ENCODE data around the gene USP32.

The USP32 gene

GRCh38 chr17:60292697-60293096 is 99.2 kb downstream of the USP32 start:
- no peak overlapping the region for H3K27ac ChIP-seq (ENCODE audit: low read length)
- H3K4me3 ChIP-seq (ENCODE audit: low read depth in 1 of 2, low read length in 2 of 2): no peak overlapping the region
- no peaks in the 10 kb centered on the region for H3K4me1 ChIP-seq (ENCODE audit: control insufficient read depth in 1 of 2, insufficient read depth in 2 of 2, low read length in 2 of 2)
- no peaks in the 10 kb centered on the region for H3K9me3 ChIP-seq (ENCODE audit: control insufficient read depth in 1 of 2, low read length in 2 of 2)
- no peaks in the 10 kb centered on the region for H3K27me3 ChIP-seq (ENCODE audit: low read depth, low read length)
- peaks cover 0 to 3% of the 10 kb centered on the region in 2 donors for H3K36me3 ChIP-seq (ENCODE audit: control insufficient read depth in 1 of 2, insufficient read depth in 2 of 2, low read length in 2 of 2)

DNA sequence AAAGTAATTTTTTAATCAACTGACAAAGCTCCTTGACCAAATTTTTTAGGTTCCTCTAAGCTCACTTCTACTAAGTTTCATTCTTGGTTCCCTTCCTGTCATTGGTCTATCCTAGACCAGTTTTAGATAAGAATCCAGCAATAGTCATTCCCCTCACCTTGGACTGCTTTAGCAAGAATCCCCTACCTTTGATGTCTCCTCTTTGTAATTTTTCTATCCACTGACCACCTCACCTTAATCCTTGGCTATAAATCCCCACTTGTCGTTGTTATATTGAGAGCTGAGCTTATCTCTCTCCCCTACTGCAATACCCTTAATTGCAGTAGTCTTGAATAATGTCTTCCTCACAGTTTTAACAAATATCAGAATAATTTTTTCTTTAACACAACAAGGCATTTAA is 107.2 kb downstream of the USP32 start:
- peaks cover 0 to 6% of the 10 kb centered on the region in 2 donors for H3K36me3 ChIP-seq (ENCODE audit: control insufficient read depth in 1 of 2, insufficient read depth in 2 of 2, low read length in 2 of 2)
- H3K4me3 ChIP-seq (ENCODE audit: low read depth in 1 of 2, low read length in 2 of 2): no peak overlapping the region
- H3K27ac ChIP-seq (ENCODE audit: low read length): no peak overlapping the region

GRCh38 chr17:60283816-60284215 is 108.1 kb downstream of the USP32 start:
- H3K27ac ChIP-seq (ENCODE audit: low read length): no peak overlapping the region
- H3K36me3 ChIP-seq (ENCODE audit: control insufficient read depth in 1 of 2, insufficient read depth in 2 of 2, low read length in 2 of 2): peaks cover 0 to 6% of the 10 kb centered on the region in 2 donors
- no peak overlapping the region for H3K4me3 ChIP-seq (ENCODE audit: low read depth in 1 of 2, low read length in 2 of 2)
- H3K9me3 ChIP-seq (ENCODE audit: control insufficient read depth in 1 of 2, low read length in 2 of 2): no peaks in the 10 kb centered on the region
- H3K4me1 ChIP-seq (ENCODE audit: control insufficient read depth in 1 of 2, insufficient read depth in 2 of 2, low read length in 2 of 2): no peaks in the 10 kb centered on the region
- no peaks in the 10 kb centered on the region for H3K27me3 ChIP-seq (ENCODE audit: low read depth, low read length)

More for the DNA sequence above, 107.2 kb downstream of the USP32 start:
- H3K9me3 ChIP-seq (ENCODE audit: control insufficient read depth in 1 of 2, low read length in 2 of 2): no peaks in the 10 kb centered on the region
- H3K27me3 ChIP-seq (ENCODE audit: low read depth, low read length): no peaks in the 10 kb centered on the region
- H3K4me1 ChIP-seq (ENCODE audit: control insufficient read depth in 1 of 2, insufficient read depth in 2 of 2, low read length in 2 of 2): no peaks in the 10 kb centered on the region

DNA sequence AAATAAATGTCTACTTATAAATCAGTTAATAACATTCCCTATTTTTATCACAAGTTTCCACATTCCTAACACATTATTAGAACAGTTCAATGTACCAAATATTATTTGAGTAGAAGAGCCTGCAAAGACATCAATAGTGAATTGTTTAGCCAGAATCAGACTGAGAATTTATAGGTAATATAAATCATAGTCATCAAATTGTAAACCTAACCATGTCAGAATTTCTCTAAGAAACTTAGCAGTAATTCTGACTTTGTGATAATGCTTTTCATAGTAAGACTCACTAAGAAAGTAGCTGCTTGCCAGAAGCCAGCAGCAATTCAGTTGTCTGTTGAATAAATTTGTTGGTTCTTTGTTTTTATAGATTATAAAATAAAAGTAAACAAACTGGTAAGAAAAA is 111.3 kb downstream of the USP32 start:
- H3K4me1 ChIP-seq (ENCODE audit: control insufficient read depth in 1 of 2, insufficient read depth in 2 of 2, low read length in 2 of 2): no peaks in the 10 kb centered on the region
- no peaks in the 10 kb centered on the region for H3K36me3 ChIP-seq (ENCODE audit: control insufficient read depth in 1 of 2, insufficient read depth in 2 of 2, low read length in 2 of 2)
- no peaks in the 10 kb centered on the region for H3K27me3 ChIP-seq (ENCODE audit: low read depth, low read length)
- no peaks in the 10 kb centered on the region for H3K9me3 ChIP-seq (ENCODE audit: control insufficient read depth in 1 of 2, low read length in 2 of 2)
- no peak overlapping the region for H3K4me3 ChIP-seq (ENCODE audit: low read depth in 1 of 2, low read length in 2 of 2)
- no peak overlapping the region for H3K27ac ChIP-seq (ENCODE audit: low read length)

- Histone ChIP-seq H3K27me3 (ENCODE audit: low read depth, low read length) (no peaks in the 10 kb centered on the region), H3K27ac (ENCODE audit: low read length) (no peak overlapping the region), H3K4me3 (ENCODE audit: low read depth in 1 of 2, low read length in 2 of 2) (no peak overlapping the region), H3K9me3 (ENCODE audit: control insufficient read depth in 1 of 2, low read length in 2 of 2) (no peaks in the 10 kb centered on the region), H3K4me1 (ENCODE audit: control insufficient read depth in 1 of 2, insufficient read depth in 2 of 2, low read length in 2 of 2) (no peaks in the 10 kb centered on the region), H3K36me3 (ENCODE audit: control insufficient read depth in 1 of 2, insufficient read depth in 2 of 2, low read length in 2 of 2) (no peaks in the 10 kb centered on the region)
Measured at GRCh38 chr17:60278237-60278636, 113.7 kb downstream of the USP32 start.

GRCh38 chr17:60277258-60277657 is 114.7 kb downstream of the USP32 start:
- Histone ChIP-seq H3K4me3 (ENCODE audit: low read depth in 1 of 2, low read length in 2 of 2) (no peak overlapping the region), H3K4me1 (ENCODE audit: control insufficient read depth in 1 of 2, insufficient read depth in 2 of 2, low read length in 2 of 2) (no peaks in the 10 kb centered on the region), H3K9me3 (ENCODE audit: control insufficient read depth in 1 of 2, low read length in 2 of 2) (no peaks in the 10 kb centered on the region), H3K27me3 (ENCODE audit: low read depth, low read length) (no peaks in the 10 kb centered on the region), H3K27ac (ENCODE audit: low read length) (no peak overlapping the region), H3K36me3 (ENCODE audit: control insufficient read depth in 1 of 2, insufficient read depth in 2 of 2, low read length in 2 of 2) (no peaks in the 10 kb centered on the region)

DNA sequence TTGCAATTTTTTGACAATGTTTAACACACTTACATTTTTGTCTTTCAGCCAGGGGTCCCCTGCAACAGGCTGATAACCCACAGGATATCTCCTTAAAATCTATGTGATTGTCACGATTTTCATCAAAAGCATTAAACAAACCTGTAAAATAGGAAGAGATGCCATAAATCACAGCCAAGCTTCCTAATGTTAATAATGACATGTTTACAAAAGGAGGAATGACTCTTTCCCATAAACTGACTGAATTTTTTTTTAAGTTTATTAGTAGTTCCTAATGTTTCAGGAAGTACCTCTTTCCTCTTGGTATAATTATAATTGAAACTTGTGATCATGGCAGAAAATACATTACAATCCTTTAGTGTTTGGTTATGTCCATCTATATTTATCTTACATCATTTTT is 122.5 kb downstream of the USP32 start:
- no peaks in the 10 kb centered on the region for H3K4me1 ChIP-seq (ENCODE audit: control insufficient read depth in 1 of 2, insufficient read depth in 2 of 2, low read length in 2 of 2)
- no peak overlapping the region for H3K27ac ChIP-seq (ENCODE audit: low read length)
- no peaks in the 10 kb centered on the region for H3K27me3 ChIP-seq (ENCODE audit: low read depth, low read length)
- peaks cover 4 to 16% of the 10 kb centered on the region in 2 donors for H3K36me3 ChIP-seq (ENCODE audit: control insufficient read depth in 1 of 2, insufficient read depth in 2 of 2, low read length in 2 of 2)
- H3K9me3 ChIP-seq (ENCODE audit: control insufficient read depth in 1 of 2, low read length in 2 of 2): no peaks in the 10 kb centered on the region
- H3K4me3 ChIP-seq (ENCODE audit: low read depth in 1 of 2, low read length in 2 of 2): no peak overlapping the region

DNA sequence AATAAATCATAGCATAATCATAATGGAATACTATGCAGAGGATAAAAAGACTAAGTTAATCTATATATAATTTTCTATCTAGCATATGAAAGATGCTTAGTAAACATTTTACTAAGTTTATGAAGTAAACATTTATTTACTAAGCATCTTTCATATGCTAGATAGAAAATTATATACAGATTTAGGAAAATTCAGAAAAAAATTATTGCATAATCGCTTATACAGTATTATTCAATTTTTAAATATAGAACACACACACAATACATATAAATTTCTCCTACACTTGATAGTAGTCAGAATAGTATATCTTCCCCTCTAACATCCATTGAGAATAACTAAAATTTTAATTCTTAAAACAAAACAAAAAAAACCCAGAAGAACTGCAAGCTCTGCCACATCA is 131.4 kb downstream of the USP32 start:
- Histone ChIP-seq H3K27me3 (ENCODE audit: low read depth, low read length) (no peaks in the 10 kb centered on the region), H3K4me1 (ENCODE audit: control insufficient read depth in 1 of 2, insufficient read depth in 2 of 2, low read length in 2 of 2) (no peaks in the 10 kb centered on the region), H3K27ac (ENCODE audit: low read length) (no peak overlapping the region), H3K9me3 (ENCODE audit: control insufficient read depth in 1 of 2, low read length in 2 of 2) (no peaks in the 10 kb centered on the region), H3K36me3 (ENCODE audit: control insufficient read depth in 1 of 2, insufficient read depth in 2 of 2, low read length in 2 of 2) (peaks cover 16 to 18% of the 10 kb centered on the region in 2 donors), H3K4me3 (ENCODE audit: low read depth in 1 of 2, low read length in 2 of 2) (no peak overlapping the region)

GRCh38 chr17:60258313-60258712 is 133.6 kb downstream of the USP32 start:
- H3K27ac ChIP-seq (ENCODE audit: low read length): no peak overlapping the region
- H3K4me3 ChIP-seq (ENCODE audit: low read depth in 1 of 2, low read length in 2 of 2): no peak overlapping the region
- no peaks in the 10 kb centered on the region for H3K27me3 ChIP-seq (ENCODE audit: low read depth, low read length)
- no peaks in the 10 kb centered on the region for H3K4me1 ChIP-seq (ENCODE audit: control insufficient read depth in 1 of 2, insufficient read depth in 2 of 2, low read length in 2 of 2)
- peaks cover 5 to 15% of the 10 kb centered on the region in 2 donors for H3K36me3 ChIP-seq (ENCODE audit: control insufficient read depth in 1 of 2, insufficient read depth in 2 of 2, low read length in 2 of 2)
- no peaks in the 10 kb centered on the region for H3K9me3 ChIP-seq (ENCODE audit: control insufficient read depth in 1 of 2, low read length in 2 of 2)

- no peak overlapping the region for H3K27ac ChIP-seq (ENCODE audit: low read length)
- H3K9me3 ChIP-seq (ENCODE audit: control insufficient read depth in 1 of 2, low read length in 2 of 2): no peaks in the 10 kb centered on the region
- no peaks in the 10 kb centered on the region for H3K4me1 ChIP-seq (ENCODE audit: control insufficient read depth in 1 of 2, insufficient read depth in 2 of 2, low read length in 2 of 2)
- H3K4me3 ChIP-seq (ENCODE audit: low read depth in 1 of 2, low read length in 2 of 2): no peak overlapping the region
- peaks cover 13 to 18% of the 10 kb centered on the region in 2 donors for H3K36me3 ChIP-seq (ENCODE audit: control insufficient read depth in 1 of 2, insufficient read depth in 2 of 2, low read length in 2 of 2)
- H3K27me3 ChIP-seq (ENCODE audit: low read depth, low read length): no peaks in the 10 kb centered on the region
Measured at GRCh38 chr17:60256174-60256573, 135.8 kb downstream of the USP32 start.

- Histone ChIP-seq H3K27ac (ENCODE audit: low read length) (no peak overlapping the region), H3K4me1 (ENCODE audit: control insufficient read depth in 1 of 2, insufficient read depth in 2 of 2, low read length in 2 of 2) (peaks cover 0 to 4% of the 10 kb centered on the region in 2 donors), H3K9me3 (ENCODE audit: control insufficient read depth in 1 of 2, low read length in 2 of 2) (no peaks in the 10 kb centered on the region), H3K36me3 (ENCODE audit: control insufficient read depth in 1 of 2, insufficient read depth in 2 of 2, low read length in 2 of 2) (peaks cover 16 to 26% of the 10 kb centered on the region in 2 donors), H3K27me3 (ENCODE audit: low read depth, low read length) (no peaks in the 10 kb centered on the region), H3K4me3 (ENCODE audit: low read depth in 1 of 2, low read length in 2 of 2) (no peak overlapping the region)
Measured at GRCh38 chr17:60253048-60253447, 138.9 kb downstream of the USP32 start.

DNA sequence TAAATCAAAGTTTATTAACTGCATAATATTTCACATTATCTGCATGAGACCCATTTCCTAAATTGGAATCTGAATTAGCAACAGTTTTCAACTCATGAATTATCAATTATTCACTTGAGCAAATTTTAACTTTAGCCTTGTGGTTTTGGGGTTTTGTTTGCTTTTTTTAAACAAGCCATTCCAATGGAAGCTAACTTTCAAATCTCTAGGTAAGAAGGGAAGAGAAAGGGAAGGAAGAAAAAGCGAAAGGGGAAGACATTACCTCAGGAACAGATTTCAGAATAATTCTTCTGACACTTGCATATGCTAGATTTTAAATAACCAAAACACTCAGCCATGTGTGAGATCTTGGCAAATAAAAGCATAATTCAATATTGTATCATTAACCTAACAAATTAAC is 139.5 kb downstream of the USP32 start:
- peaks cover 16 to 21% of the 10 kb centered on the region in 2 donors for H3K36me3 ChIP-seq (ENCODE audit: control insufficient read depth in 1 of 2, insufficient read depth in 2 of 2, low read length in 2 of 2)
- no peaks in the 10 kb centered on the region for H3K9me3 ChIP-seq (ENCODE audit: control insufficient read depth in 1 of 2, low read length in 2 of 2)
- H3K27ac ChIP-seq (ENCODE audit: low read length): no peak overlapping the region
- H3K27me3 ChIP-seq (ENCODE audit: low read depth, low read length): no peaks in the 10 kb centered on the region
- H3K4me1 ChIP-seq (ENCODE audit: control insufficient read depth in 1 of 2, insufficient read depth in 2 of 2, low read length in 2 of 2): peaks cover 0 to 4% of the 10 kb centered on the region in 2 donors
- no peak overlapping the region for H3K4me3 ChIP-seq (ENCODE audit: low read depth in 1 of 2, low read length in 2 of 2)
